Activated naive CD4-positive, alpha-beta T cell treated with Interleukin-2 at 50 U/mL for 16 hours (primary cell): ENCODE data around the gene GRIN1.

Source experiments
- DNase-seq: peaks from one replicate; pipeline ENCODE4 v3.0.0-alpha.2; 2020

Gene GRIN1

DNA sequence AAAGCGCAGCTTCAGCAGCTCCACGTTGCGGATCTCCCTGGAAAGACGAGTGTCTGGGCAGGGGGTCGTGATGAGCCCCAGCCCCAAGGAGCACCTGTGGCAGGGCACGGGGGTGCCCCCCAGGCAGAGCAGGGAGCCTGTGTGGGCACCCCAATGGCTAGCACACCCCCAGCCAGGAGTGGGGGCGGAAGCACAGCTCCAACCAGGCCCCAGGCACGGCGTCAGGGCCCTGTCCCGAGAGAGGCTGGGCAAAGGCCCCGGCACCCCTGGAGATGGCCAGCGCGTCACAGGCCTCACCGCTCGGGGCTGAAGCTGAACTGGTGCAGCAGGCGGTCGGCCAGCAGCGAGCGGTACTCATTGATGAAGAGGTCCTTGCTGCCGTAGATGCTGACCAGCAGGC lies 41.5 kb downstream of the GRIN1 start:
- no peak for DNase-seq

DNA sequence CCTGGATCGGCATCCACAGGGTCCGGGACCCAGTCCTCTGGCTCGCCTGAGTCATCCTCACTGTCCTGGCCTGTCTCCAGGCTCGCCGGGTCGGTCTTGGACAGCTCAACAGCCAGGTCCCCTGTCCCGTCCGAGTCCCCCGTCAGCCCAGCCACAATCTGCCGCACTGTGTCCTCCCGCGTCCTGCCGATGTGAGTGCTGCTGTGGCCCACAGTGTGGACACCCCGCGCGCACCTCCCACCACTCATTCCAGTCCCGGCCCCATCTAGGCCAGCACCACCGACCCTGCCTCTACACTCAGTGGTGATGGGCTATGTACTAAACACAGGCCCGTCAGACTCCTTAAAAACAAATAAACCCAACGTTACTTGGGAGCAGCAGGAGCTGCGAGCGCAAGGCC lies 42.7 kb downstream of the GRIN1 start:
- DNase-seq: no peak

DNA sequence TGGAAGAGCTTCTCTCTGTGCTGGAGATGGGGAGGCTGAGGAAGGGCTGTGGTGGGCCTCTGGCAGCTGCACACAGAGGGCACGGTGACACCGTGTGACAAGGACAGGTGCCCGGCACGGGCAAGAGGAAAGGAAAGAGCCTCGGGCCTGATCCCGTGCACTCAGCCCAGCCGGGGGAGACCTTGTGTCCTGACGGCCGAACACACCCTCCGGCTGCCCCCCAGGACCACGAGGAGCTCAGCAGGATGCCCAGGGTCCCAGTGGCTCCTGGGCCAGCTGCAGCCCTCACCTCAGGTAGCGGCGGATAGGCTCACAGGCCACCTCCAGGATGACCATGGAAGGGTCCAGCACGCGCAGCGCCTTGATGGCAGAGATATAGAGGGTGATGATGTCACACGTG lies 43.9 kb downstream of the GRIN1 start:
- DNase-seq: no peak

DNA sequence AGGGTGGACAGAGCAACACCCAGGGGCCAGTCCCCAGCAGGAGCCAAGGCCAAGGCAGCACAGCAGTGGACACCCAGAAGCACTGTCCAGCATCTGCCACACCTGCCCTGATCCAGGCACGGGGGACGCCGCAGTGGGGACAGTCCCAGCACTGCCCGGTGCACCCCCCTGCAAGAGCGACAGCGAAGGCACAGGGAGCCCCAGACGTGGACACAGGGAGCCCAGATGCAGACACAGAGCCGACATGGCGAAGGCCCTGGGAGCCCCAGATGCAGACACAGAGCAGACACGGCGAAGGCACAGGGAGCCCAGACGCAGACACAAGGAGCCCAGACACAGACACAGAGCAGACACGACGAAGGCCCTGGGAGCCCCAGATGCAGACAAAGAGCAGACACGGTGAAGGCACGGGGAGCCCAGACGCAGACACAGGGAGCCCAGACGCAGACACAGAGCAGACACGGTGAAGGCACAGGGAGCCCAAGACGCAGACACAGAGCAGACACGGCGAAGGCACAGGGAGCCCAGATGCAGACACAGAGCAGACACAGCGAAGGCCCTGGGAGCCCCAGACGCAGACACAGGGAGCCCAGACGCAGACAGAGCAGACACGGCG lies 45.1 kb downstream of the GRIN1 start:
- DNase-seq: no peak

DNA sequence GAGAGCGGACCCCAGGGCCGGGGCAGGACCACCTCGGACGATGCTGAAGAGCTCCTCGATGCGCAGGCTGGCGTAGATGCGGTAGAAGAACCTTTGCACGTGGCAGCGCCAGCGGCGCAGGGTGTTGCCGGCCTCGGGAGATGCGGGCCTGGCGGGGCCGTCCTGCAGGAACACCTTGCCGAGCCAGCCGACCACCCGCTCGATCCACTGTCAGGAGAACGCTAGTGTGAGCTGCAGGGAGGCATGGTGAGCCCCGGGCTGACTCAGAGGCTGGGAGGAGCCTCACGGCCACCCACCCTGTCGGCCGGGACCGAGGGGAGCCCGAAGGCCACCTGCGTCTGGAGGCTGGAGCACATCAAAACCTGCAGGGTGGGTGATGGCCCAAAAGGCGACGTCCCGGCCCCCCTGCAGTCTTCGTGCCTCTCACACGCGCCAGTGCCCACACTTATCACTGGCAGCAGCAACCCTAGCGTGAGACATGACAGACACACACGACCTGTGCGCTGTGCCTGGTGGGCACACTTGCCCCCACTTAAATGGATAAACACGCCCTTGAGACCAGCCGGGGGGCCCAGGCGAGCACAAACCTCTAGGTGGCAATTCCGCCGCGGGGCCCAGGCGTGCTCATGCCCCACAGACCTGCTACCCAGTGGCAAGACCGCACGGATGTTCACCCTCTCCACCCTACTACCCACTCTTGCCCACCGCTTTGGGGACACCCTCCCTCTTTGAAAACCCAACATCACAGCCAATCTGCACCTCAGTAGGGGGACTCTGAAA lies 46.1 kb downstream of the GRIN1 start:
- DNase-seq: no peak

DNA sequence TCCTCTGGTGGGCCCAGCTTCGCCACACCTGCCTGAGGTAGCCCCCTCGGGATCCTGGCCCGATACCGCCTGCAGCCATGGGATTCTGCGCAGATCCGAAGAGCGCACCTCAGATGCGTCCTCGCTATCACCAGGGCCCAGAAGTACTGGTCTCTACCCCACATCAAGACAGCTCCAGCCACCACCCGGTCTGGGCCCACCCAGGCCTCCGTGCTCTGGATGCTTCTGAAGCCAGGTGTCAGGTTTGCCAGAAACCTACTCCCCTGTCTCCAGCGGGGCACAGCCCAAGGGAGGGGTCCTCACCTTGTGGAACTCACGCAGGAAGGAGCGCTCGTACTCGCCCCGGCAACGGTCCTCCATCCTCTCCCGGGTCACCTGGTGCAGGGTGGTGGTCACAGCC lies 47.0 kb downstream of the GRIN1 start:
- no peak for DNase-seq

DNA sequence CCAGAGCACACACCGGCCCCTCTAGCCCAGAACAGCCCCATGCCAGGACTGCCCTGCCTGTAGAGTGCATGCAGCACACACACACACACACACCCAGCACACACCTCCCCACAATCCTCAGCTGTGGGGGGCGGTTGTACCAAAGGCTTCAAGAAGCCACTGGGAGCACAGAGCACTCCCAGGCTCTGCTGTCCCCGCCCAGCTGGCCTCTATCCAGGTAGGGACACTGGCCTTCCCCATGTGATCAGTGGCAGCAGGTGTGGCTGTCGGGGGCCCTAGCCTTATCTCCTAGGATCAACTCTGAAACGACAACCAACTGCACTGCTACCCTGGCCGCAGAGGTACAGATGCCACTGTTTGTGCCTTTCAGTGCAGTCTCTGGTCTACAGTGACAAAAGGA lies 47.4 kb downstream of the GRIN1 start:
- no peak for DNase-seq

DNA sequence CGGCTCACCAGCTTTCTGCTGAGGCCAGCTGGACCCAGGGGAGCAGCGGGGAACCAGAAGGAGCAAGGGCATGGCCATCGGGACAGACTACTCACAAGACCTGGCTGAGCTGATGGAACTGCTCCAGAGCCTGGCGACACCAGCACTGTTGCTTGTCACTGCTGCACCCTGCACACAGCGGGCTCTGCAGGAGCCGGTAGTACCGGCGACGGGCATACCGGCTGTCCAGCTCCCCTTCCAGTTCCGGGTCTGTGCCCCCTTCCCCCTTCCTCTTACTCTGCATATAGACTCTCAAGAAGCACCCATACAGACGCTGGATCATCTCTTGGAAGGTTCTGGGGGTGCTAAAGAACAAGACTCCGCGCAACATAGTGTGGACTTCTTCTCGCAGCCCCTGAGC lies 48.4 kb downstream of the GRIN1 start:
- DNase-seq: no peak

DNA sequence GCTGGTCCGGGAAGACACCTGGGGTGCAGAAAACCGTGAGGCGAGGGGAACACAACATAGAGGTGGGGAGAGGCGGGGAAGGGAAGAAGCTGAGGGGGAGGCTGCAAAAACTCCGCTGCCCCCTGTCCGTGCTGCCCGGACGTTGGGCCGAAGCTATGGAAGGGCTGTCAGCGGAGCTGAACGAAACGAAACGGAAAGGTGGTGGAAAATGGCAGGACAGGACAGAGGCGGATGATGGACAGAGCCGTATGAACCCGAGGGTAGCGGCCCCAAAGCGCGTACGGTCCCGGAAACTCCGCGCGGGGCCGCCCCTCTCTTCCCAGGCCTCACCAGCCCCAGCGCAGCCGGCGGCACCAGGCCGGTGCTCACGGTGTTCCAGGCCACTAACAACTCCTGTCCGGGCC lies 49.1 kb downstream of the GRIN1 start:
- DNase-seq: no peak

DNA sequence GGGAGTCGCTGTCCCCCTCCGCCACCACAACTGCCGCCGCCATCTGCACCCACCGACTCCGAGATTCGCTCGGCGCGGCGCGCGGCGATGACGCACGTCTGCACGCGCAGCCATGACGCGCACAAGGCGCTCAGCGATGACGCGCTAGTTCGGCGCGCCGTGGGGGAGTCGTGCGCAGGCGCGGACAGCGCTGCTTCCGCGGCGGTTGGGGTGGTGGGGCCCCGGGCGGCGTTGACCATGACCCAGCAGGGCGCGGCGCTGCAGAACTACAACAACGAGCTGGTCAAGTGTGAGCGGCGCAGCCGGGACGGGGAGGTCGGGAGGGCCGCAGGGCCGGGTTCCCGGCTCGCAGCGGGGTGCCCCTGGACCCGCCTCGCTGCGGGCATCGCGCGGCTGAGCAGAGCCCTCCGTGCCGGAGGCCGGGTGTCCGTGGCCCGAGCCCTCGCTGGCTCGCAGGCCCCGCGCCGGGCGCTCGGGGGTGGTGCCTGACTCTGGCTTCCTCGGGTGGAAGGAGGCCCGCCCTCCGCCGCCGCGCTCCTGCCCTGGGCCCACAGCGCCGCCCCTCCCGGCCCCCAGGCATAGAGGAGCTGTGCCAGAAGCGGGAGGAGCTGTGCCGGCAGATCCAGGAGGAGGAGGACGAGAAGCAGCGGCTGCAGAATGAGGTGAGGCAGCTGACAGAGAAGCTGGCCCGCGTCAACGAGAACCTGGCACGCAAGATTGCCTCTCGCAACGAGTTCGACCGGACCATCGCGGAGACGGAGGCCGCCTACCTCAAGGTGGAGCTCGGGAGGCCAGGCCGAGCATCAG lies 49.7 kb downstream of the GRIN1 start, which contains the start of the genes ANAPC2 and SSNA1:
ANAPC2 (minus strand) TSS at position 71 of the 807 bp plus-strand sequence; CDS start at position 43, 28 bp downstream.
SSNA1 (plus strand) TSS at position 187 of the 807 bp plus-strand sequence; CDS start at position 238, 51 bp downstream.
- DNase-seq: peak; percentile 93

DNA sequence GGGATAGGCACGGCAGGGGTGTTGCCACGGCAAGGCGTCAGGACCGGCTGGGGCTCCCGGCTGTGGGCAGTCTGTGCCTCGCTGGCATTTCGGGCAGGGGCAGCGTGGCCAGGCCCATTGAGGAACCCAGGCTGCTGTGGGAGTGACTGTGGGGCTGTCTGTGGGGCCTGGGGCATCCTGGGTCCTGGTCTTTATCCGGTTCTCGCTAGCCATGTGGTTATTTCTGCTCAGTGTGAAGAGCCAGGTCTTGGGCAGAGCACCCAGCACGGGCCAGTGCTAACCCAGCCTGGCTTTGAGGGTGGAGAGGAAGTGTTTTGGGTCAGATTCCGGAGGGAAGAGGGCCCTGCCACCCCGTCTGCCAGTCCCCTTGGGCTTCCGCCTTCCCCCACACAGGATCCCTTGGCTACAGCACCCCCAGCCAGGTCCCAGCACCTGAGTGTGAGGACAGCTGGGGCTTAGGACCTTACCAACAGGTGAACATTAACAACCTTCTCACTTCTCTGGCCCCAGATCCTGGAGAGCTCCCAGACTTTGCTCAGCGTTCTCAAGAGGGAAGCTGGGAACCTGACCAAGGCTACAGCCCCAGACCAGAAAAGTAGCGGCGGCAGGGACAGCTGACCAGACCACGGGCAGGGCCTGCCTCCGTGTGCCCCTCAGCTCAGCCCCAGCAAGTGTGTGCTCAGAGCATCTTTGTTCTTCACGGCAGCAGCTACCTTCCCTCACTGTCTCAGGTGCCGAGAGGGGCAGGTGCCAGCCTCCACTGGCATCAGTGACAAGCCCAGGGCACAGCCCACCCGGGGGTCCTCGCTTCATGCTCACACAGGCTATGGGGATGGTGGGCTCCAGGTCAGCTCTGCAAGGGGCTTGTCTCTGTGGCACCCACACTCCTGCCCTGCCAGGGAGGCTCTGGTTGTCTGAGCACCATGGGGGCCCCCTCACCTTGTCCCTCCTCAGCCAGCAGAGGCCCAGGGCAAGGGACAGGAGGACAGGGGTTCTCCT lies 50.6 kb downstream of the GRIN1 start:
- DNase-seq: no peak

DNA sequence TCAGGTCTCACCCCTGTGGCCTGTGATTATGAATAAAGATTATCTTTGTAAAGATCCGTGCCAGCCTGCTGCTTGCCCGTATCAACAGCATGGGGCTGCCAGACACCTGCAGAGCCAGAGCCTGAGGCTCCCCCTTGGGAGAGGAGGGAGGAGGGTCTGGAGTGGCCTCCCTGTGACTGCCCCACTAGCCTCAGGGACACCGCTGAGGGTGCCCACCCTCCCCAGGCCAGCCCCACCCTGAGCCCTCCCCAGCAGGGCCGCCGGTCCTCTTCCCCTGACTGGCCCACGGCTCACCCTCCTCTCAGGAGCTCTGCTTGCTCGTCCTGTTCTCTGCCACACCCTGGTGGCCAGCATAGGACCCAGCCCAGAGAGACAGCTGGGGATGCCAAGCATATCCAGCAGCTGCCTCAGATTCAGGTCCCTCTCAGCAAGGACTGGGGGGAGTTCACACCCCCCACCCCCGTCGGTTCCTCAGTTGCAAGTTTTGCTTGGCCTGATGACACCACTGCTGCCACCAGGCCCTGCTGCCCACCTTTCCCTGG lies 51.4 kb downstream of the GRIN1 start:
- no peak for DNase-seq

DNA sequence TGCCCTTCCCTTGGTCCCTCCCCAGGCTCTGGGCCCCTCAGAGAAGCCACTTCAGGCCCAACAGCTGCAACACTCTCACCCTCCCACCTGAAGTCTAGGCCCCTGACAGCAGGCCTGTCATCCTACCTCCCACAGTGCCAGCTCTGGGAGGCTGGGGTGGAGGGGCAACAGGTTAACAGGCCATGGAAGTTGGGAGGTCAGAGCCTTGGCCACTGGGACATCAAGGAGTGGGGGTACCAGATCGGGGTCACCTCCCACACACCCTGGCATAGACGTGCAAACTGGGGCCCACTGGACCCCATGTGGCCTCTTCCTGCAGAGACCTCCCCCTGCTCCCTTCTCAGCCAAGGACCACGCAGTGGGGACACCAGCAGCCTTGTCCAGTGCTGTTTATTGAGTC lies 52.3 kb downstream of the GRIN1 start:
- DNase-seq: no peak

DNA sequence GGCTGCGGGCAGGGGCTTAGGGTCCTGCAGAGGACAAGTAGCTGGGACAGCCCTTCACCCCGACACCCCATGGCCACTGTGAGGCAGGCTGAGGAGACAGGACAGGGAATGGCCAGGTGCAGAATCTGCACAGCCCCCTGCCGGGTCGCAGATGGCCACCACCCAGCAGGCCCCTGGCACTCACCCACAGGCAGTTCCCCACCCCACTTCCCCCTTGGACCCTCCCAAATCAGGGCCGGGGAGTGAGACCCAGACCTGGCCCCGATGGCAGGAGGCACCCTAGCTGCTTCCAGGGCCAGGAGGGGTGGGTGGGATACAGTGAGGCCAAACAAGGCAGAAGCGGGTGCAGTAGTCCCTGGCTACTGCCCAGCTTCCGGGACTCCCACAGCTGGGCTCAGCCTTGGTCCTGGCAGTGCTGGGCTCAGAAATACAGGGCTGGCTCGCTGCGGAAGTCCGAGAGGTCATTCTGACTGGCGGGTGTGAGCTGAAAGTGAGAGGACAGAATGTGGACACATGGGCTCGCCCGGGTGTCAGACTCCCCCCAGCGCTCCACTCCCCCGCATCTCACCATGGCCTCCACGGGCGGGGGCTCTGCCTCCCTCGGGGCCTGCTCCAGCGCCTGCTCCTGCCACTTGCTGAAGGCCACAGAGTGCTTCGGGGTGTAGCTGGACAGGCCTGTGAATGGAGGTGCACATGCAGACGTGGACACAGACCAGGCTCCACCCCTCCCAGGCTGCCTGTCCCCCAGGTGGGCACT lies 52.9 kb downstream of the GRIN1 start:
- no peak for DNase-seq

DNA sequence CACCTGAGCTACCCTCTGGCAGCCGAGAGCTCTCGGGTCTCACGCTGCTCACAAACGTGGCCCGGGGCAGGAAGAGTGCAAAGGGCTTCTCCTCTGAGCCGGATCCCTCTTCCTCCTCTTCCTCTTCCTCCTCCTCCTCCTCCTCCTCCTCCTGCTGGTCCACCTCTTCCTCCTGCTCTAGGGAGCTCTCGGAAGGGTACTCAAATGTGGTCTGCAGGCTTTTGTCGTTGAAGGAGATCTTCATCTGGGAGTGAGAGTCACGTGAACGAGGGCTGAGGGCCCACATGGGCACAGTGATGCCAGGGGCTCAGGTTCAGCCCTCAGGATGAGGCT lies 53.5 kb downstream of the GRIN1 start:
- no peak for DNase-seq

DNA sequence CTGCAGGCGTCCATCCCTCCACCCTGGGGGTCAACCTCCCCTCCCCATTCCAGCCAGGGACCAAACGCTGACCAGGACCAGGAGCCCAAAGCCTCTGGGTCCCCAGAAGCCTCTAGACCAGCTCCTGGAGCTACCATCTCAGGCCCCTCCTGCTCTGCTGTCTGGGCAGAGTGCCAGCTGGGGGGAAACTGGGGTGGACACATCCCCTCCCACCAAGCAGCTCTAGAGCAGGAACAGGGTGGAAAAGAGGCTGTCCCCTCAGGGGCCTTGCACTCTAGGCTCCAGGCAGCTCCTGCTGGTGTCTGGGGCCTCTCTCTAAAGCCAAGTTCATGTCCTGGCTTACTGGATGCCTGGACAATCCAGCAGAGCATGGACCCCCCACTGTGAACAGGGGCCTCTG lies 53.9 kb downstream of the GRIN1 start:
- no peak for DNase-seq

DNA sequence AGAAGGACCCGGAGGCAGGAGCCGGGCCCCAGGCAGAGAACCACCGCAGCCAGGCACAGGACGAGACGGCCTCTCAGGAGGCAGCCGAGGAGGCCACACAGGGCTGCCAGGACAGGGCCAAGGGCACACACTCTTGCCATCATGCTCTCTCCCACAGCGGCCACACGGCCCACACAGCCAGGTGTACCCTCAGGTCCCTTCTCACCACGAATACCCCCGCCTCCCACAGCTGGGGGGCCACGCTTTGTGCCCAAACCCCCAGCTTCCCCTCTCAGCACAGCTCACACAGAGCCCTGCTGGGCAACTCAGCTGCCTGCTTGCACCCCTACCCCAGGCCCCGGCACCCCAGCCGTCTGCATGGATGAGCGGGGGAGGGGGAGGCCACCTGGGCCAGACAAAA lies 54.8 kb downstream of the GRIN1 start:
- DNase-seq: no peak

DNA sequence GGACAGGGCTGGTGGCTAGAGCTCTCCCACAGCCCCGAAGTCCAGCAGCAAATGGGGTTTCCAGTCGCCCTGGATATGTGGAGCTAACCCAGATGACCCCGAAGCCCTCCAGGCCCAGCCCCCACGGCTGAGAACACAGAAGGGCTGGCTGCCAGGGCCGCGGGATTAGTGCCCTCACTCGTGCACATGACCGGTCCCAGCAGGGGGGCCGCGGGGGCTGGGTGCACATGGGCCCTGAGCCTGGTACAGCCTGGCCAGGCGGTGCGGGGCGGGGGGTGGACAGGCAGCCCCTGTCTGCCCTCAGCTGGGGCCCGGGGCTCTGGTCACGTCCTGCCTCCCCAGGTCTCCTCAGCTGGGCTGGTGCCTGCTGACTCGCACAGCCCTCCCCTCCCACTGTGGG lies 55.4 kb downstream of the GRIN1 start:
- no peak for DNase-seq

DNA sequence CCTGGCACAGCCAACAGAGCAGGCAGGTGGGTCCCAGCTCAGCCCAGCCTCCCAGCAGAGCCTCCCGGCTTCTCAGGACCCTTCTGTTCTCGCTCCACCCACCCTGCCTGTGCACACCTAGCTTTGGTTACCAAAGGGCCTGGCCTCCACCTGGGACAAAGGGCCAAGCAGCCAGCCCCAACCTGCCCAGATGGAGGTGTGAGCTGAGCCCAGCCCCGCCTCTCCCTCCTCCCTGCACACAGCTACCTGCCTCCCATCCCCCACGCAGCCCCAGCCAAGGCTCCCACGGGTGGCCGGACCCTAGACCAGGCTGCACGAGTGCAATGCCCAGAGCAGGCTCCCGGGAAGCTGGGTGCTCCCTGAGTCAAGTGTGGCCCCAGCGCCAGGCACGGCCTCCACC lies 56.0 kb downstream of the GRIN1 start:
- no peak for DNase-seq

DNA sequence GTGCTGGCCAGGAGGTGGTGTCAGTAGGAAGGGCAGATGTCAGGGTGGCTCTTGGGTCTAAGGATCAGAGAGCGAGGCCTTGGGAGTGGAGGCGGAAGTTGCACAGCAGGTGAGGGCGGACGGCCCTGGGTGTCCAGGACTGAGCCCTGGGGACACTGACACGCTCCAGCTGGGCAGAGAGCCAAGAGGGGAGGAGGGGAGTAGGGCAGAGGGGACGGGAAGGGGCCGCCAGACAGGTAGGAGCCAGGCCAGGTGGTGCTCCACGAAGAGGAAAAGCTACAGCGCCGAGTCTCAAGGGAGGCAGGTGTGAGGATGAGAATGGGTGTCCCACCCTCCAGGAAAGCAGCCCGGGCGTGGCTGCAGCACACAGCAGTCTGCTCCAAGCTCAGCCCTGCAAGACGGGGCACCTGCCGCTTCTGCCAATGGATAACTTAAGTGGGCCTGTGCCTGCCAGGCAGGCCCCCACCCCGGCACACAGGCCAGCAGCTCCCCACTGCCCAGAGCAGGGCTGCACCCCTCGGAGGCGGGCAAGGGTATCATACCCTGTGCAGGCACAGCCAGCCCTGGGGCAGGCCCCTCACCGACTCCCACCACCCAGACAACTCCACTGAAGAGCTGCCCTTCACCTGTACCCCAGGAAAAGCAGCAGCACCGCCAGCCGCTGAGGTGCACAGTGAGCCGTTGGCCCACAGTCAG lies 56.7 kb downstream of the GRIN1 start:
- no peak for DNase-seq
